Measurements from ENCODE around the gene COG7. TPM values are rescaled to one million over a fixed set of nuclear protein-coding genes. Genes with fewer than 3 reads are reported as not detected.

The COG7 gene
- total RNA-seq, 1 experiment from 2014 or later: 38.3 TPM

DNA sequence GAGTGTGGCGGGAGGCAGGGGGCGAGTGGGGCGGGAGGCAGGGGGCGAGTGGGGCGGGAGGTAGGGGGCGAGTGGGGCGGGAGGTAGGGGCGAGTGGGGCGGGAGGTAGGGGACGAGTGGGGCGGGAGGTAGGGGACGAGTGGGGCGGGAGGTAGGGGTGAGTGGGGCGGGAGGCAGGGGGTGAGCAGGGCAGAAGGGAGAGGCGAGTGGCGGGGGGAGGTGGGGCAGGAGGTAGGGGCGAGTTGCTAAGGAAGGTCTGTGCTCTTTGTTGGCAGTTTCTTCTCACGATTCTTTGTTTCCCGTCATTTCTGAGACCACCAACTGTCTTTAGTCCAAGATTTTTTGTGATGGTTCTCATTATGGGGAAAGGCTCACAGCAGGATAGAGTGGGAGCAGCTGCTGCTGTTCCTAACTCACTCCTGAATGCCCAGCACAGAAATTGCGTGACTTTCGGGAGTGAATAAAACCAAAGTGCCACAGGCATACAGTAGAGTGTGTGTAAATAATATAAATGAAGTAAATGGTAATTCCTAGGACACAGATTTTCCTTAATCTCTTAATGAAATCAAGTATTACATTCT, 44.7 kb downstream of the COG7 start:
- Histone ChIP-seq H3K9me3 (ENCODE audit: insufficient read depth, low read depth) (no peaks in the 10 kb centered on the region), H3K36me3 (ENCODE audit: low read depth) (peaks cover 9% of the 10 kb centered on the region; the same call in 1 of the 2 replicates), H3K79me2 (ENCODE audit: low read depth) (no peaks in the 10 kb centered on the region), H3K4me2 (no peak overlapping the region), H3K4me3 (no peak overlapping the region), H2AFZ (no peak overlapping the region), H3K27ac (no peak overlapping the region), H3K27me3 (ENCODE audit: insufficient read depth, low read depth) (no peaks in the 10 kb centered on the region), H3F3A (ENCODE audit: insufficient read depth, low read depth) (peaks cover 4% of the 10 kb centered on the region; the same call in 1 of the 2 replicates), H3K9me2 (ENCODE audit: insufficient read depth) (no peaks in the 10 kb centered on the region), H4K20me1 (ENCODE audit: insufficient read depth) (no peaks in the 10 kb centered on the region), H3K4me1 (replicated peaks; ENCODE audit: insufficient read depth) (peaks cover 13% of the 10 kb centered on the region)
- TF ChIP-seq, protein P1, sequence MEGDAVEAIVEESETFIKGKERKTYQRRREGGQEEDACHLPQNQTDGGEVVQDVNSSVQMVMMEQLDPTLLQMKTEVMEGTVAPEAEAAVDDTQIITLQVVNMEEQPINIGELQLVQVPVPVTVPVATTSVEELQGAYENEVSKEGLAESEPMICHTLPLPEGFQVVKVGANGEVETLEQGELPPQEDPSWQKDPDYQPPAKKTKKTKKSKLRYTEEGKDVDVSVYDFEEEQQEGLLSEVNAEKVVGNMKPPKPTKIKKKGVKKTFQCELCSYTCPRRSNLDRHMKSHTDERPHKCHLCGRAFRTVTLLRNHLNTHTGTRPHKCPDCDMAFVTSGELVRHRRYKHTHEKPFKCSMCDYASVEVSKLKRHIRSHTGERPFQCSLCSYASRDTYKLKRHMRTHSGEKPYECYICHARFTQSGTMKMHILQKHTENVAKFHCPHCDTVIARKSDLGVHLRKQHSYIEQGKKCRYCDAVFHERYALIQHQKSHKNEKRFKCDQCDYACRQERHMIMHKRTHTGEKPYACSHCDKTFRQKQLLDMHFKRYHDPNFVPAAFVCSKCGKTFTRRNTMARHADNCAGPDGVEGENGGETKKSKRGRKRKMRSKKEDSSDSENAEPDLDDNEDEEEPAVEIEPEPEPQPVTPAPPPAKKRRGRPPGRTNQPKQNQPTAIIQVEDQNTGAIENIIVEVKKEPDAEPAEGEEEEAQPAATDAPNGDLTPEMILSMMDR (conservative IDR thresholded peaks at IDR 0.05): no peak
- no peak for TF ChIP-seq EZH2 (IDR thresholded peaks at IDR 0.05; ENCODE audit: low read depth)
- BruUV-seq (replicated peaks): no TSS peak
- intact Hi-C loops (cut with micrococcal nuclease; ENCODE audit: unreplicated experiment): no loop called here
- no peak for DNase-seq
- ChIA-PET CTCF (no interaction called here), POLR2A (ENCODE audit: unreplicated experiment) (no interaction called here)

DNA sequence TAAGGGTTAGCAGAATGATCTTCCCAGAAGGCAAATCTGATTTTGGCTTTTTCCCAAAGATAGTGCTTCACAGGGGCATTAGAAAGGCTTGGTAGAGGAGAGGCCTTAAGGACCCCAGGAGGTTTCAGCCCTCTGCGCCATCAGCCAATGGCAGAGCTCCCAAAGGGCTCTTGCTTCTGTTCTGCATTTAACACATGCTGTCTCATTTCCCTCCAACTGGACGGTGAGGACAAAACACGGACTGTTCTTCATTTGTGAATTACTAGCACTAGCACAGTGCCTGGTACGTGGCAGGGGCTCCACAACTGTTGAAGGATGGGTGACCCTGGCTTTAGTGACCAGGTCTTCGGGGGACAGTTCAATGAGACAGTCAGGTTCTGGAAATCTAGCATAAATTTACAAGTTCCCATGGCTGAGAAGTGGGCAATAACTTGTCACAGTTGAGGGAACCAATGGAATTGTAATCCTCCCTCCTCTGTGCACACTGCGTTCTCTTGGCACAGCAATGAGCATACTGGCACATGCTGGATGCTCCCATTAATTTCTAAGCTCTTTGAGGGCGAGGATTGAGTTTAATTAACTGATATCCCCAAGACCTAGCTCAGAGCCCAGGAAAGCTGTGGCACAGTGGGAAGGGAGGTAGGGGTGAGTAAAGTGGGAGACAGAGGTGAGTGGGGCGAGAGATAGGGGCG, 45.4 kb downstream of the COG7 start:
- H2AFZ ChIP-seq: no peak overlapping the region
- H3K9me2 ChIP-seq (ENCODE audit: insufficient read depth): no peaks in the 10 kb centered on the region
- no peak for DNase-seq
- no peaks in the 10 kb centered on the region for H3K79me2 ChIP-seq (ENCODE audit: low read depth)
- no peak overlapping the region for H3K4me2 ChIP-seq
- peaks cover 13% of the 10 kb centered on the region for H3K4me1 ChIP-seq (replicated peaks; ENCODE audit: insufficient read depth)
- no TSS peak for BruUV-seq (replicated peaks)
- ChIA-PET POLR2A (ENCODE audit: unreplicated experiment) (no interaction called here), CTCF (no interaction called here)
- no peak for TF ChIP-seq EZH2 (IDR thresholded peaks at IDR 0.05; ENCODE audit: low read depth)
- TF ChIP-seq, protein P1 (conservative IDR thresholded peaks at IDR 0.05): no peak
- H4K20me1 ChIP-seq (ENCODE audit: insufficient read depth): no peaks in the 10 kb centered on the region
- no peaks in the 10 kb centered on the region for H3K9me3 ChIP-seq (ENCODE audit: insufficient read depth, low read depth)
- no peak overlapping the region for H3K27ac ChIP-seq
- no peak overlapping the region for H3K4me3 ChIP-seq
- H3K27me3 ChIP-seq (ENCODE audit: insufficient read depth, low read depth): no peaks in the 10 kb centered on the region
- peaks cover 9% of the 10 kb centered on the region; the same call in 1 of the 2 replicates for H3K36me3 ChIP-seq (ENCODE audit: low read depth)
- H3F3A ChIP-seq (ENCODE audit: insufficient read depth, low read depth): peaks cover 9% of the 10 kb centered on the region; the same call in 1 of the 2 replicates
- intact Hi-C loops (cut with micrococcal nuclease; ENCODE audit: unreplicated experiment): no loop called here

DNA sequence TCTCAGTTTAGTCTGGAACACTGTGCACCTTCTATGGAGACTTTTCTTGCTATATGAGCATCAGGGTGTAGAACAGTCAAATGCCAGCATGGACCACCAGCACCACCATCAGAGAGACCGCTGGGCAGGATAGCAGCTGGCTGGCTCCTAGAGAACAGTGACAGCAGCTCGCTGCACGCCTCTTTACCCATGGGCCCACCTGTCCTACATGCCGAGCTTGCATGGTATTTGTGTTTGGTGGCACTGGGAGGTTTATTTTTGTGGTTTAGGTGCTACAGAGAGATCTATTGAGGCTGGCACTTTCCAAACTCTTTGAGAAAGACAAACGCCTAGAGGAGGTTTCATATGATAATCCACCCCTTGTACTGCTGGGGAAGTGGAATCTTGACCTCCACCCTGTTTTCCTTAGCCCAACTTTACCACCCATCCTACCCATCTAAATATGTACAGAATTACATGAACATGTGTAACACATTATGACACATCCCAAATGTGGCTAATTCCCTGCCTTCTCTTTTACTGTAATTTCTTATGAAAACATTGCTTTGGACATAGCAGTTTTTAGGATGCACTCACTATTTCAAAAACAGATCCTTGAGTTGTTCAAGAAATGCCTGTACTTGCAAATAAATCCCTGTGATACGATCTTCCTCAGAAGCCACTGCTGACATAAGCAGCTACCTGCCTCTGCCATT, 46.3 kb downstream of the COG7 start:
- no peak for DNase-seq
- Histone ChIP-seq H3K36me3 (ENCODE audit: low read depth) (peaks cover 9% of the 10 kb centered on the region; the same call in 1 of the 2 replicates), H3K4me3 (no peak overlapping the region), H3K4me2 (no peak overlapping the region), H2AFZ (no peak overlapping the region), H4K20me1 (ENCODE audit: insufficient read depth) (no peaks in the 10 kb centered on the region), H3K79me2 (ENCODE audit: low read depth) (no peaks in the 10 kb centered on the region), H3F3A (ENCODE audit: insufficient read depth, low read depth) (peaks cover 9% of the 10 kb centered on the region; the same call in 1 of the 2 replicates), H3K27ac (no peak overlapping the region), H3K9me3 (ENCODE audit: insufficient read depth, low read depth) (no peaks in the 10 kb centered on the region), H3K9me2 (ENCODE audit: insufficient read depth) (no peaks in the 10 kb centered on the region), H3K4me1 (replicated peaks; ENCODE audit: insufficient read depth) (peaks cover 13% of the 10 kb centered on the region), H3K27me3 (ENCODE audit: insufficient read depth, low read depth) (no peaks in the 10 kb centered on the region)
- intact Hi-C loops (cut with micrococcal nuclease; ENCODE audit: unreplicated experiment): no loop called here
- POLR2A ChIA-PET (ENCODE audit: unreplicated experiment): no interaction called here
- CTCF ChIA-PET: interaction anchor here (0.7 kb wide), 1 partner anchor 204 kb away, joined by 3 read pairs; no protein-coding TSS in a partner anchor
- BruUV-seq (replicated peaks): no TSS peak
- no peak for TF ChIP-seq EZH2 (IDR thresholded peaks at IDR 0.05; ENCODE audit: low read depth)
- TF ChIP-seq, protein P1 (conservative IDR thresholded peaks at IDR 0.05): no peak
